Calu3 (cell line): ENCODE measurements around the gene UNC13C. TPM values are rescaled to one million over a fixed set of nuclear protein-coding genes. Genes with fewer than 3 reads are reported as not detected.

ENCODE experiments used
- BruUV-seq: library from RNA; stranded (reverse); fragments of 400-500 nt; replicated peaks from 2 replicates; lab custom pipeline; 2021; lab: Mats Ljungman, UMichigan
- CTCF ChIA-PET: fragments of 300-600 bp; sonication (Branson Sonifier 250); formaldehyde crosslinking; loops from one replicate; lab custom pipeline; 2022; ENCODE audit warnings: antibody characterized with exemption; lab: Charles Lee
- DNase-seq: peaks from one replicate; pipeline ENCODE4 v3.0.0; 2022
- H3K27ac Mint-ChIP-seq: one replicate; pipeline ENCODE4 v1.8.0; 2022; ENCODE audit warnings: mixed read lengths; ENCODE audit not compliant: unreplicated experiment
- H3K27me3 Mint-ChIP-seq: one replicate; pipeline ENCODE4 v1.8.0; 2022; ENCODE audit warnings: mixed read lengths; ENCODE audit not compliant: unreplicated experiment
- H3K36me3 Mint-ChIP-seq: one replicate; pipeline ENCODE4 v1.8.0; 2022; ENCODE audit warnings: mild to moderate bottlenecking, moderate library complexity, mixed read lengths; ENCODE audit not compliant: insufficient read depth, unreplicated experiment
- H3K4me1 Mint-ChIP-seq: one replicate; pipeline ENCODE4 v1.8.0; 2022; ENCODE audit warnings: mild to moderate bottlenecking, low read depth, mixed read lengths; ENCODE audit not compliant: unreplicated experiment
- H3K4me3 Mint-ChIP-seq: one replicate; pipeline ENCODE4 v1.8.0; 2022; ENCODE audit warnings: mild to moderate bottlenecking, low read depth, moderate library complexity, mixed read lengths; ENCODE audit not compliant: unreplicated experiment
- H3K9me3 Mint-ChIP-seq: one replicate; pipeline ENCODE4 v1.8.0; 2022; ENCODE audit warnings: low read depth, mixed read lengths; ENCODE audit not compliant: unreplicated experiment
- CTCF ChIP-seq: fragments of 200-600 bp; IDR thresholded peaks from one replicate; pipeline ENCODE4 v1.8.0; 2022; ENCODE audit warnings: antibody characterized with exemption; ENCODE audit not compliant: unreplicated experiment
- intact Hi-C: fragments of 100-400 bp; cut with micrococcal nuclease; formaldehyde crosslinking; loops from one replicate; pipeline ENCODE4 v1.10.0; 2022; ENCODE audit not compliant: unreplicated experiment
- total RNA-seq: library from RNA; stranded (reverse); gene quantifications from 2 replicates; pipeline ENCODE4 v1.2.3, GENCODE V29; 2022

UNC13C gene
- total RNA-seq, 1 experiment from 2014 or later = 0.38 TPM

- no peaks in the 10 kb centered on the region for H3K4me1 Mint-ChIP-seq
- DNase-seq = no peak
These were observed 234.4 kb downstream of the UNC13C start for GRCh38 chr15:54212635-54213034.

GRCh38 chr15:54226455-54226854 is 248.2 kb downstream of the UNC13C start:
- peaks cover 14% of the 10 kb centered on the region for H3K9me3 Mint-ChIP-seq

More at GRCh38 chr15:54212635-54213034, 234.4 kb downstream of the UNC13C start:
- H3K36me3 Mint-ChIP-seq = no peaks in the 10 kb centered on the region
- intact Hi-C loops = no loop called here
- CTCF ChIA-PET = no interaction called here
- H3K4me3 Mint-ChIP-seq = no peak overlapping the region
- no peaks in the 10 kb centered on the region for H3K27me3 Mint-ChIP-seq
- H3K27ac Mint-ChIP-seq = no peak overlapping the region
- TF ChIP-seq CTCF = no peak
- no TSS peak for BruUV-seq
- H3K9me3 Mint-ChIP-seq = peaks cover 13% of the 10 kb centered on the region

GRCh38 chr15:54227569-54227968 is 249.3 kb downstream of the UNC13C start:
- no peaks in the 10 kb centered on the region for H3K27me3 Mint-ChIP-seq
- H3K4me1 Mint-ChIP-seq = no peaks in the 10 kb centered on the region
- no peak for TF ChIP-seq CTCF
- no TSS peak for BruUV-seq
- CTCF ChIA-PET = no interaction called here
- H3K27ac Mint-ChIP-seq = no peak overlapping the region
- H3K9me3 Mint-ChIP-seq = peaks cover 10% of the 10 kb centered on the region
- intact Hi-C loops = no loop called here
- no peaks in the 10 kb centered on the region for H3K36me3 Mint-ChIP-seq
- DNase-seq = no peak
- H3K4me3 Mint-ChIP-seq = no peak overlapping the region

More at GRCh38 chr15:54226455-54226854, 248.2 kb downstream of the UNC13C start:
- no peak for DNase-seq
- CTCF ChIA-PET = no interaction called here
- intact Hi-C loops = no loop called here
- Mint-ChIP-seq H3K36me3 (no peaks in the 10 kb centered on the region), H3K27me3 (no peaks in the 10 kb centered on the region), H3K4me1 (no peaks in the 10 kb centered on the region), H3K4me3 (no peak overlapping the region), H3K27ac (no peak overlapping the region)
- BruUV-seq = no TSS peak
- no peak for TF ChIP-seq CTCF

- H3K4me1 Mint-ChIP-seq = no peaks in the 10 kb centered on the region
- no peaks in the 10 kb centered on the region for H3K27me3 Mint-ChIP-seq
- no peak overlapping the region for H3K27ac Mint-ChIP-seq
- H3K36me3 Mint-ChIP-seq = no peaks in the 10 kb centered on the region
- DNase-seq = no peak
- no TSS peak for BruUV-seq
- intact Hi-C loops = no loop called here
- H3K4me3 Mint-ChIP-seq = no peak overlapping the region
- CTCF ChIA-PET = no interaction called here
- H3K9me3 Mint-ChIP-seq = peaks cover 6% of the 10 kb centered on the region
- no peak for TF ChIP-seq CTCF
These were observed 272.1 kb downstream of the UNC13C start for GRCh38 chr15:54250326-54250725.
